NCI-H146 treated with DMSO at 0.1 percent for 48 hours (cell line): ENCODE data around the gene SPTSSA.
A peak's percentile ranks its signal among the peaks of the same experiment; 100 is the strongest.
"Not testable (repeated sequence)": the region's sequence is repeated elsewhere in the genome, so short reads cannot be mapped to it uniquely, and the experiment has no call there.

Experiments
- DNase-seq: peaks from one replicate; lab custom pipeline; 2025; ENCODE audit not compliant: unreplicated experiment; lab: John Stamatoyannopoulos, UW

The SPTSSA gene, protein sequence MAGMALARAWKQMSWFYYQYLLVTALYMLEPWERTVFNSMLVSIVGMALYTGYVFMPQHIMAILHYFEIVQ

DNA sequence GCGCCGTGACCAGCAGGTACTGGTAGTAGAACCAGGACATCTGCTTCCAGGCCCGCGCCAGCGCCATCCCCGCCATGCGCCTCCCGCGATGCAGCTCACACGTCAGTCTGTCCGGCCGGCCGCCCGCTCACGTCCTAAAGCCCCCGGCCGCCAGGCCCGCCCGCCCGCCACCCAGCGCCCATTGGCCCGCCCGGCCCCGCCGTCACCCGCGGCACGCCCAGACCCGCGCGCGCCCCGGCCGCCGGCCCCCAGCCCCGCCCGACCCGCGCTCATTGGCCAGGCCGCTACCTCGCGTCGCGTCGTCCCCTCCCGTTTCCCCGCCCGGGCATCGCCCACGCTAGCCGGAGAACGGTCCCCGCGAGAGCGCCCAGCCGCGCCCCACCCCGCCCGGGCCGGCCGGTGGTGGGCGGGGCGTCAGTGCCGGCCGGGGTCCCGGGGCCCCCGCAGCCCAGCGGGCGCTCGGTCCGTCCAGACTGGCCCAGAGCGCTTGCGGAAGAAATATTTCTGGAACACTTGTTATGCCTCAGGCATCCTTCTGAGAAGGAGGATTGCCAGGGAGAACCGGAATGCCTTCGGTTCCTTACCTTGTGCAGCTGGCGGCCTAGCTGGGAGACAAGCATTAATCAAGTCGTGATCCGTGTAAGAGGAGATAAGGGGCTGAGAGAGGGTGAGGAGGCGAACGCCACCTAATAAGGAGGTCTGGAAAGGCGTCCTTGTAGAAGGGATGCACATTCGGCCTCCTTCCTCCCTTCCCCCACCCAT is at the start of gene SPTSSA:
TSS of gene SPTSSA (minus strand) at position 109 of the 762 bp plus-strand sequence. CDS start at position 76, 33 bp downstream.
- peak; percentile 57 for DNase-seq

DNA sequence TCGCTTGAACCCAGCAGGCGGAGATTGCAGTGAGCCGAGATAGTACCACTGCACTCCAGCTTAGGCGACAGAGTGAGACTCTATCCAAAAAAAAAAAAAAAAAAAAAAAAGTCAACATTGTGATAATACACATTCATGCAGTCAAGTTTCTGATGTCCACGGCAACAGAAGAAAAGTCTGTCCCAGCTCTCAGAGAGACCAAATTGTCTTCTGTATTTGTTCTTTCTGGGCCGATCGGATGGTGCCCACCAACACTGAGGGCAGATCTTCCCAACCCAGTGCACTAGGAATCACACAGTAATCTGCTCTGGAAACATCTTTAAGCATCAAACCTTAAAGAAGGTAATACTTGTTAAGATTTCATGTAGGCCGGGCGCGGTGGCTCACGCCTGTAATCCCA is 45.8 kb upstream of the SPTSSA start:
- DNase-seq, result no peak

- no peak for DNase-seq
These were observed 45.4 kb upstream of the SPTSSA start for GRCh38 chr14:34507459-34507858.

- not testable (repeated sequence) for DNase-seq
These were observed 43.1 kb upstream of the SPTSSA start for GRCh38 chr14:34505124-34505491.

DNA sequence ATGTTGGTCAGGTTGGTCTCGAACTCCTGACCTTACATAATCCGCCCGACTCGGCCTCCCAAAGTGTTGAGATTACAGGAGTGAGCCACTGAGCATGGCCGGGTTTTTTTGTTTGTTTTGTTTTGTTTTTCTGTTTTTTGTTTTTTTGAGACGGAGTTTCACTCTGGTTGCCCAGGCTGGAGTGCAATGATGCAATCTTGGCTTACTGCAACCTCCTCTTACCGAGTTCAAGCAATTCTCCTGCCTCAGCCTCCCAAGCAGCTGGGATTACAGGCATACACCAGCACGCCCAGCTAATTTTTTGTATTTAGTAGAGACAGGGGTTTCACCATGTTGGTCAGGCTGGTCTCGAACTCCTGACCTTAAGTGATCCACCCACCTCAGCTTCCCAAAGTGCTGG is 42.0 kb upstream of the SPTSSA start:
- not testable (repeated sequence) for DNase-seq

- DNase-seq, result no peak
These were observed 40.6 kb upstream of the SPTSSA start for GRCh38 chr14:34502545-34503225.

- DNase-seq, result no peak
These were observed 40.0 kb upstream of the SPTSSA start for GRCh38 chr14:34502001-34502400.

- no peak for DNase-seq
These were observed 39.1 kb upstream of the SPTSSA start for GRCh38 chr14:34501004-34501580.

- peak; percentile 18 for DNase-seq
These were observed 36.8 kb upstream of the SPTSSA start for GRCh38 chr14:34498684-34499412.

GRCh38 chr14:34496679-34497513 is 34.9 kb upstream of the SPTSSA start:
- DNase-seq, result no peak

DNA sequence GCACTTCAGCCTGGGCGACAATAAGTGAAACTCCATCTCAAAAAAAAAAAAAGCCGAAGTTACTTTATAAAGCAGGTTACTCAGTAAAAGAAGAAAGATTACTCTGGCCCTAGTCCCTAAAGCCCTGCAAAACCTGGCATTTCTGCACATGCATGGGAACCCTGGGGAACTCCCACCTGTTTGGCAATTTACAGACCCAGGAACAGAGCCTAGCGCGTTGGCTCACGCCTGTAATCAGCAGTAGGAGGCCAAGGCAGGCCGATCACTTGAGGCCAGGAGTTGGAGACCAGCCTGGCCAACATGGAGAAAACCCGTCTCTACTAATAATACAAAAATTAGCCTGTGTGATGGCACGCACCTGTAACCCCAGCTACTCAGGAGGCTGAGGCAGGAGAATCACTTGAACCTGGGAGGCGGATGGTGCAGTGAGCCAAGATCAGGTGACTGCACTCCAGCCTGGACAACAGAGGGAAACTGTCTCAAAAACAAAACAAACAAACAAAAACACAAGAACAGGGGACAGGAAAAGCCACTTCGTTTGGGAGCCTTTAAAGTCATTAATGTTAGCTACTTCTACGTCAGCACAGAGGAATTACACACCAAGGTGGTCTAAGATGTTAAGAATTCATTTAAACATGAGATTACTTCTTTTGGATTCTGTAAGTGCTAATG is 34.1 kb upstream of the SPTSSA start:
- no peak for DNase-seq

DNA sequence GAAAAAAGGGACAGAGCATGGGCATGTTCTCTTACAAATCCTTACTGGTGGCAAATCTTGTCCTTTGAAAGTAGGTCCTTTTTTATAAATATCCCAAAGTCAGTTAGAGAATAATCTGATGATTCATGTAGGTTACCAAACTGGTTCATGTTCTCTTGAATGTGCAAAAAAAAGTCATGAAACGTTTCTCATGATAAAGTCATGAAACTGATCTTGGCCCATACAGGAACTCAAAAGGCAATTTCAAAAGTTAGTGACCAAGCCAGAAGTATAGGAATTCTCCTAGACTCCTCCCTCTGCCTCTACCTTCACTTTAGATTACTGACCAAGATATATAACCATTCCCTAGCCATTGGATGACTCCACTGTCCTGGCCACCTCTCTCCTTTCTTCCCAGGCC is 27.3 kb upstream of the SPTSSA start:
- DNase-seq, result no peak

GRCh38 chr14:34488528-34488927 is 26.5 kb upstream of the SPTSSA start:
- DNase-seq, result no peak

- no peak for DNase-seq
These were observed 22.7 kb upstream of the SPTSSA start for GRCh38 chr14:34484726-34485125.

GRCh38 chr14:34482463-34482862 is 20.4 kb upstream of the SPTSSA start:
- DNase-seq, result no peak

- DNase-seq, result no peak
These were observed 17.7 kb upstream of the SPTSSA start for GRCh38 chr14:34479694-34480093.

DNA sequence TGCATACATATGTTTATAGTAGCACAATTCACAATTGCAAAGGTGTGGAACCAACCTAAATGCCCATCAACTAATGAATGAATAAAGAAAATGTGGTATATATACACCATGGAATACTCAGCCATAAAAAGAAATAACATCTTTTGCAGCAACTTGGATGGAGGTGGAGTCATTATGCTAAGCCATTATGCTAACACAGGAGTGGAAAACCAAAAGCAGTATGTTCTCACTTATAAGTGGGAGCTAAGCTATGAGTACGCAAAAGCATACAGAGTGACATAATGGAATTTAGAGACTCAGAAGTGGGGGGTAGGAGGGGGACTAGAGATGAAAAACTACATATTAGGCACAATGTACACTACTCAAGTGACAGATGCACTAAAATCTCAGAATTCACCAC is 16.2 kb upstream of the SPTSSA start:
- no peak for DNase-seq

- DNase-seq, result not testable (repeated sequence)
These were observed 14.0 kb upstream of the SPTSSA start for GRCh38 chr14:34476036-34476435.

GRCh38 chr14:34475163-34475562 is 13.1 kb upstream of the SPTSSA start:
- no peak for DNase-seq

GRCh38 chr14:34474187-34474679 is 12.2 kb upstream of the SPTSSA start:
- DNase-seq, result no peak
